Kidney (tissue), 14 donors: ENCODE results near the gene RPTOR. TPM values are rescaled to one million over a fixed set of nuclear protein-coding genes. Genes with fewer than 3 reads are reported as not detected.

ENCODE experiments used
- DNase-seq, 5 donors: peaks; one replicate each; pipeline ENCODE4 v3.0.0-alpha.2; 2013 to 2020
- FAIRE-seq: peaks from 2 replicates; lab custom pipeline; 2012; peaks lifted over from hg19 to GRCh38; lab: Jason Lieb, UNC
- H3K27ac ChIP-seq, 2 donors: one replicate each; pipeline ENCODE4 v1.7.0; 2013; ENCODE audit warnings: low read depth in 2 of 2, low read length in 2 of 2, inconsistent platforms in 1 of 2
- H3K27me3 ChIP-seq: one replicate; pipeline ENCODE4 v1.7.1; 2013; ENCODE audit warnings: low read length, inconsistent platforms; ENCODE audit not compliant: control insufficient read depth, insufficient read depth
- H3K36me3 ChIP-seq, 3 donors: one replicate each; pipeline versions ENCODE4 v1.7.0 to v1.7.1; 2013; ENCODE audit warnings: low read length in 3 of 3, control low read depth in 1 of 3, inconsistent platforms in 1 of 3; ENCODE audit not compliant: insufficient read depth in 3 of 3, control insufficient read depth in 2 of 3
- H3K4me1 ChIP-seq, 3 donors: one replicate each; pipeline versions ENCODE4 v1.7.0 to v1.7.1; 2013; ENCODE audit warnings: low read length in 3 of 3, inconsistent platforms in 1 of 3, low read depth in 1 of 3; ENCODE audit not compliant: control insufficient read depth in 2 of 3, insufficient read depth in 2 of 3
- H3K4me3 ChIP-seq, 3 donors: one replicate each; pipeline versions ENCODE4 v1.7.0 to v1.8.1; 2013; ENCODE audit warnings: low read length in 3 of 3, control low read depth in 1 of 3, inconsistent platforms in 1 of 3
- H3K9ac ChIP-seq, 3 donors: one replicate each; pipeline versions ENCODE4 v1.7.0 to v1.7.1; 2013; ENCODE audit warnings: low read length in 3 of 3, control low read depth in 1 of 3, inconsistent platforms in 1 of 3
- H3K9me3 ChIP-seq, 3 donors: one replicate each; pipeline versions ENCODE4 v1.7.0 to v1.7.1; 2013; ENCODE audit warnings: low read length in 3 of 3, control low read depth in 1 of 3, inconsistent platforms in 1 of 3; ENCODE audit not compliant: control insufficient read depth in 2 of 3, insufficient read depth in 1 of 3
- CTCF ChIP-seq: IDR thresholded peaks from 3 replicates; pipeline ENCODE4 v1.5.1; 2012; ENCODE audit warnings: mild to moderate bottlenecking, moderate library complexity, borderline replicate concordance; ENCODE audit not compliant: insufficient read depth; ENCODE audit errors: extremely low read depth
- intact Hi-C: fragments of 100-400 bp; cut with DNase I; formaldehyde crosslinking; loops from one replicate; pipeline ENCODE4 v1.11.1; 2022
- polyA plus RNA-seq: library from polyadenylated mRNA; stranded (reverse); fragments of 350-450 nt; fragmentation: Illumina TruSeq; extraction: RNeasy Lipid Tissue Mini Kit (QIAGEN cat#74804); gene quantifications from one replicate; pipeline ENCODE4 v1.2.3, GENCODE V29; 2014; ENCODE audit warnings: low read depth, low replicate concordance; ENCODE audit not compliant: insufficient read depth
- total RNA-seq: library from RNA; stranded (reverse); fragmentation: NEBNext Ultra II Directional; extraction: Animal tissue kit (Norgen Biotek cat#: 25700); gene quantifications from one replicate; pipeline ENCODE4 v1.2.1, GENCODE V29; 2021
- donor health status: control.
- donor health status: control.
- donor health status: control.
- donor health status: control.
- donor health status: control.
- donor health status: DM: yes; HTN: yes; CAD: no.
- donor health status: Normal renal cell carcinoma (clear cell type).

Gene RPTOR
- total and polyA plus RNA-seq, 2 donors from 2014 or later = 5.5 to 37.6 TPM

- H3K9ac ChIP-seq = no peak overlapping the region
- no peak overlapping the region for H3K4me3 ChIP-seq
- no peak for FAIRE-seq
- H3K27me3 ChIP-seq = no peaks in the 10 kb centered on the region
- H3K4me1 ChIP-seq = peaks cover 3 to 16% (median 3%) of the 10 kb centered on the region in 3 donors
- peak in 1 of 5 donors; percentile 15 for DNase-seq
- no peak overlapping the region for H3K27ac ChIP-seq
- no peaks in the 10 kb centered on the region for H3K36me3 ChIP-seq
- H3K9me3 ChIP-seq = no peaks in the 10 kb centered on the region
- intact Hi-C loops = no loop called here
- TF ChIP-seq CTCF = no peak
These were observed 249.8 kb downstream of the RPTOR start for GRCh38 chr17:80794281-80795089.

GRCh38 chr17:80795090-80795580 is 250.5 kb downstream of the RPTOR start:
- Histone ChIP-seq H3K9ac (no peak overlapping the region), H3K27me3 (no peaks in the 10 kb centered on the region), H3K4me1 (peaks cover 3 to 12% (median 3%) of the 10 kb centered on the region in 3 donors), H3K9me3 (no peaks in the 10 kb centered on the region), H3K4me3 (no peak overlapping the region), H3K27ac (no peak overlapping the region), H3K36me3 (no peaks in the 10 kb centered on the region)
- FAIRE-seq (no peak), DNase-seq (peak in 1 of 5 donors; percentile 17)
- intact Hi-C loops = no loop called here
- no peak for TF ChIP-seq CTCF

GRCh38 chr17:80795754-80796153 is 251.1 kb downstream of the RPTOR start:
- Histone ChIP-seq H3K27me3 (no peaks in the 10 kb centered on the region), H3K4me1 (peaks cover 3 to 9% (median 3%) of the 10 kb centered on the region in 3 donors), H3K4me3 (no peak overlapping the region), H3K9ac (no peak overlapping the region), H3K36me3 (no peaks in the 10 kb centered on the region), H3K9me3 (no peaks in the 10 kb centered on the region), H3K27ac (no peak overlapping the region)
- intact Hi-C loops = no loop called here
- no peak for TF ChIP-seq CTCF
- FAIRE-seq (no peak), DNase-seq (peak; percentile 71 to 91 (median 82))
